HFF-Myc (cell line): Measurements from ENCODE around the gene OR10H1.

Source experiments
- DNase-seq: peaks from one replicate; pipeline ENCODE4 v3.0.0-alpha.2; 2011; ENCODE audit warnings: low read depth; ENCODE audit errors: extremely low read depth
- H3K4me3 ChIP-seq: replicated peaks from 2 replicates; pipeline ENCODE4 v1.5.1; 2011; ENCODE audit warnings: low read depth, mild to moderate bottlenecking, control low read depth, low read length
- TF ChIP-seq, protein P1 (sequence below): IDR thresholded peaks from 2 replicates; pipeline ENCODE4 v1.5.1; 2012; ENCODE audit warnings: mild to moderate bottlenecking, low read depth, low read length, control low read depth; ENCODE audit errors: missing control alignments

OR10H1 gene

DNA sequence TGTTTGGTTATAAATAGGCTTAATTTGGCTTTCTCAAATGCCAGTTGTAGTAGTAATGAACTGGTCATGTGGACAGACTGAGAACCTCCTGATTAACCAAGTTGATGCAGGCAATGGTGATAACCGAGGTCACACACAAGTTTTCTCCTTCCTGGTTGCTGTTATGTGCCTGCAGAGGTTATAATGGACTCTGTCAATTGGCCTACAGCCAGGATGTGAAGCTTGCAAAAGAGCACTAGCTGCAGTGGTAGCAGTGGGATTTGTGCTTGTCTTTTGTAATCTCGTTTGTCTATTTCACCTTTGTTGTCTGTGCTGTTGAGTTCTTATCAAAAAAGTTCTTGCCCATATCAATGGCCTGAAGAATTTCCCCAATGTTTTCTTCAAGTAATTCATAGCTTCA, 57.1 kb downstream of the OR10H1 start:
- no peak for DNase-seq
- H3K4me3 ChIP-seq = no peak overlapping the region
- TF ChIP-seq, protein P1, sequence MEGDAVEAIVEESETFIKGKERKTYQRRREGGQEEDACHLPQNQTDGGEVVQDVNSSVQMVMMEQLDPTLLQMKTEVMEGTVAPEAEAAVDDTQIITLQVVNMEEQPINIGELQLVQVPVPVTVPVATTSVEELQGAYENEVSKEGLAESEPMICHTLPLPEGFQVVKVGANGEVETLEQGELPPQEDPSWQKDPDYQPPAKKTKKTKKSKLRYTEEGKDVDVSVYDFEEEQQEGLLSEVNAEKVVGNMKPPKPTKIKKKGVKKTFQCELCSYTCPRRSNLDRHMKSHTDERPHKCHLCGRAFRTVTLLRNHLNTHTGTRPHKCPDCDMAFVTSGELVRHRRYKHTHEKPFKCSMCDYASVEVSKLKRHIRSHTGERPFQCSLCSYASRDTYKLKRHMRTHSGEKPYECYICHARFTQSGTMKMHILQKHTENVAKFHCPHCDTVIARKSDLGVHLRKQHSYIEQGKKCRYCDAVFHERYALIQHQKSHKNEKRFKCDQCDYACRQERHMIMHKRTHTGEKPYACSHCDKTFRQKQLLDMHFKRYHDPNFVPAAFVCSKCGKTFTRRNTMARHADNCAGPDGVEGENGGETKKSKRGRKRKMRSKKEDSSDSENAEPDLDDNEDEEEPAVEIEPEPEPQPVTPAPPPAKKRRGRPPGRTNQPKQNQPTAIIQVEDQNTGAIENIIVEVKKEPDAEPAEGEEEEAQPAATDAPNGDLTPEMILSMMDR = no peak
